HepG2 (cell line): Measurements from ENCODE around the gene NPHP3. TPM values are rescaled to one million over a fixed set of nuclear protein-coding genes. Genes with fewer than 3 reads are reported as not detected.

ENCODE experiments used
- CHCHD3 ChIP-seq: sonication (generic); formaldehyde crosslinking; IDR thresholded peaks from 2 replicates; pipeline ENCODE4 v1.8.0; 2022; ENCODE audit warnings: mild to moderate bottlenecking, missing genetic modification reagents, moderate library complexity
- DR1 ChIP-seq: sonication (generic); formaldehyde crosslinking; IDR thresholded peaks from 2 replicates; pipeline ENCODE4 v1.8.0; 2021; ENCODE audit warnings: mild to moderate bottlenecking, missing genetic modification reagents, inconsistent platforms
- EEA1 ChIP-seq: sonication (generic); formaldehyde crosslinking; IDR thresholded peaks from 2 replicates; pipeline ENCODE4 v1.5.1; 2020; ENCODE audit warnings: mild to moderate bottlenecking, missing genetic modification reagents, borderline replicate concordance
- FOXA3 ChIP-seq: IDR thresholded peaks from 2 replicates; pipeline ENCODE4 v1.6.1; 2016; ENCODE audit warnings: missing genetic modification reagents, missing compliant biosample characterization
- GFI1 ChIP-seq: sonication (generic); formaldehyde crosslinking; IDR thresholded peaks from 2 replicates; pipeline ENCODE4 v1.5.0; 2020; ENCODE audit warnings: missing genetic modification reagents, mild to moderate bottlenecking, borderline replicate concordance
- KDM3A ChIP-seq: IDR thresholded peaks from 2 replicates; pipeline ENCODE4 v1.6.1; 2018; ENCODE audit warnings: low read depth, missing compliant biosample characterization
- KLF12 ChIP-seq: sonication (generic); formaldehyde crosslinking; IDR thresholded peaks from 2 replicates; pipeline ENCODE4 v1.4.0; 2020; ENCODE audit warnings: missing genetic modification reagents, borderline replicate concordance
- KLF15 ChIP-seq: sonication (generic); formaldehyde crosslinking; IDR thresholded peaks from 2 replicates; pipeline ENCODE4 v1.8.1; 2023; ENCODE audit warnings: borderline replicate concordance, mild to moderate bottlenecking, inconsistent platforms, missing genetic modification reagents, mixed read lengths
- KMT2A ChIP-seq: sonication (generic); formaldehyde crosslinking; IDR thresholded peaks from 2 replicates; pipeline ENCODE4 v1.4.0; 2020; ENCODE audit warnings: missing genetic modification reagents
- MXI1 ChIP-seq: IDR thresholded peaks from 3 replicates; pipeline ENCODE4 v1.6.1; 2012; ENCODE audit warnings: low read depth, low read length, inconsistent platforms, borderline replicate concordance
- NFKBIZ ChIP-seq: IDR thresholded peaks from 2 replicates; pipeline ENCODE4 v1.6.1; 2018; ENCODE audit warnings: missing genetic modification reagents, missing compliant biosample characterization
- RFX3 ChIP-seq: IDR thresholded peaks from 2 replicates; pipeline ENCODE4 v1.6.1; 2016; ENCODE audit warnings: missing biosample characterization, missing genetic modification reagents
- TOPORS ChIP-seq: sonication (generic); formaldehyde crosslinking; IDR thresholded peaks from 2 replicates; pipeline ENCODE4 v1.8.0; 2023; ENCODE audit warnings: mild to moderate bottlenecking, missing genetic modification reagents
- ZGPAT ChIP-seq: IDR thresholded peaks from 2 replicates; pipeline ENCODE4 v1.6.1; 2016; ENCODE audit warnings: mild to moderate bottlenecking
- ZHX2 ChIP-seq, 2 experiments: sonication (generic) in 1 of 2; formaldehyde crosslinking in 1 of 2; IDR thresholded peaks; 2 replicates each; pipeline versions ENCODE4 v1.6.1 to v1.9.0; 2014 to 2022; ENCODE audit warnings: antibody characterized with exemption in 1 of 2, borderline replicate concordance in 1 of 2, inconsistent platforms in 1 of 2, low read depth in 1 of 2, missing genetic modification reagents in 1 of 2
- ZNF33B ChIP-seq: sonication (generic); formaldehyde crosslinking; IDR thresholded peaks from 2 replicates; pipeline ENCODE4 v1.5.1; 2020; ENCODE audit warnings: mild to moderate bottlenecking, missing genetic modification reagents
- ZNF367 ChIP-seq: sonication (generic); formaldehyde crosslinking; IDR thresholded peaks from 2 replicates; pipeline ENCODE4 v1.4.0; 2020; ENCODE audit warnings: missing genetic modification reagents, borderline replicate concordance
- ZNF605 ChIP-seq: sonication (generic); formaldehyde crosslinking; IDR thresholded peaks from 2 replicates; pipeline ENCODE4 v1.8.0; 2022; ENCODE audit warnings: mild to moderate bottlenecking, missing genetic modification reagents
- ZNF740 ChIP-seq: sonication (generic); formaldehyde crosslinking; IDR thresholded peaks from 2 replicates; pipeline ENCODE4 v1.4.0; 2020; ENCODE audit warnings: missing genetic modification reagents
- ZNF770 ChIP-seq: sonication (generic); formaldehyde crosslinking; IDR thresholded peaks from 2 replicates; pipeline ENCODE4 v1.5.0; 2020; ENCODE audit warnings: mild to moderate bottlenecking, missing genetic modification reagents
- polyA plus RNA-seq, 8 experiments: library from polyadenylated mRNA; depleted of rRNA in 3 of 8; stranded (reverse) in 7 of 8; unstranded in 1 of 8; fragments of >200 nt; fragmentation: Illumina TruSeq in 4 of 8; extraction: Trizol in 4 of 8; gene quantifications; 2 replicates each; pipeline versions ENCODE4 v1.2.1 to v1.2.3, GENCODE V29; 2011 to 2016; ENCODE audit warnings: low read depth in 4 of 8, missing spikeins in 1 of 8, mixed read lengths in 1 of 8; ENCODE audit not compliant: insufficient read depth in 1 of 8
- total RNA-seq, 5 experiments: library from RNA; depleted of rRNA; stranded (reverse); fragments of >200 nt; fragmentation: Illumina TruSeq; extraction: Trizol; gene quantifications; 2 replicates each; pipeline ENCODE4 v1.2.3, GENCODE V29; 2016; ENCODE audit warnings: low read depth in 1 of 5

Gene NPHP3
- total and polyA plus RNA-seq, 2 of the 13 experiments (the other 11 are each of a cell fraction or from before 2014, with no cell fraction given), result 11.0 to 20.2 TPM

- TF ChIP-seq CHCHD3 (CRISPR knock-in tag) (no peak), RFX3 (CRISPR knock-in tag) (0 out of 2 replicates have a peak, but pooled peaks have one; percentile 47), EEA1 (CRISPR knock-in tag) (no peak), FOXA3 (CRISPR knock-in tag) (no peak), ZGPAT (CRISPR knock-in tag) (no peak), ZNF367 (CRISPR knock-in tag) (no peak), ZHX2 (IDR thresholded peaks at IDR 0.05; ENCODE audit: low read depth) (0 out of 2 replicates have a peak, but pooled peaks have one; percentile 12), ZHX2 (CRISPR knock-in tag; IDR thresholded peaks at IDR 0.05; ENCODE audit: borderline replicate concordance) (no peak), ZNF605 (CRISPR knock-in tag) (0 out of 2 replicates have a peak, but pooled peaks have one; percentile 23), ZNF33B (peak; percentile 87; the same call in 1 of the 2 replicates), TOPORS (CRISPR knock-in tag) (no peak), ZNF740 (CRISPR knock-in tag) (0 out of 2 replicates have a peak, but pooled peaks have one; percentile 43), KDM3A (CRISPR knock-in tag) (no peak), ZNF770 (CRISPR knock-in tag) (no peak), MXI1 (no peak; the same call in 2 of the 3 replicates), KLF12 (CRISPR knock-in tag) (peak; percentile 13; the same call in 1 of the 2 replicates), NFKBIZ (CRISPR knock-in tag) (no peak), KMT2A (CRISPR knock-in tag) (no peak), GFI1 (no peak), KLF15 (CRISPR knock-in tag) (no peak), DR1 (no peak)
Observed at GRCh38 chr3:132659365-132660051, 62.7 kb downstream of the NPHP3 start, which contains the start of gene ACAD11 (continued).
